Nephron (organoid): ENCODE measurements around the gene FAM131A.

Experiments
- H3K27ac Mint-ChIP-seq, 3 experiments: 2 replicates each; pipeline ENCODE4 v1.8.0; 2020; ENCODE audit warnings: mixed read lengths in 3 of 3, mild to moderate bottlenecking in 2 of 3, moderate library complexity in 1 of 3
- H3K27me3 Mint-ChIP-seq: 2 replicates; pipeline ENCODE4 v1.8.0; 2021; ENCODE audit warnings: low read depth, mild to moderate bottlenecking, moderate library complexity, mixed read lengths
- H3K36me3 Mint-ChIP-seq: 2 replicates; pipeline ENCODE4 v1.8.0; 2020; ENCODE audit warnings: low read depth, mixed read lengths
- H3K4me1 Mint-ChIP-seq: 2 replicates; pipeline ENCODE4 v1.8.0; 2020; ENCODE audit warnings: mixed read lengths
- H3K4me3 Mint-ChIP-seq, 3 experiments: 2 replicates each; pipeline ENCODE4 v1.8.0; 2020; ENCODE audit warnings: mild to moderate bottlenecking in 3 of 3, mixed read lengths in 3 of 3, moderate library complexity in 2 of 3
- H3K9me3 Mint-ChIP-seq: 2 replicates; pipeline ENCODE4 v1.8.0; 2020; ENCODE audit warnings: mixed read lengths
- CTCF ChIP-seq, 3 experiments: fragments of 200-600 bp; sonication (generic); IDR thresholded peaks; one replicate each; pipeline ENCODE4 v1.5.0; 2021; ENCODE audit warnings: antibody characterized with exemption in 3 of 3; ENCODE audit not compliant: unreplicated experiment in 3 of 3

Gene FAM131A, protein sequence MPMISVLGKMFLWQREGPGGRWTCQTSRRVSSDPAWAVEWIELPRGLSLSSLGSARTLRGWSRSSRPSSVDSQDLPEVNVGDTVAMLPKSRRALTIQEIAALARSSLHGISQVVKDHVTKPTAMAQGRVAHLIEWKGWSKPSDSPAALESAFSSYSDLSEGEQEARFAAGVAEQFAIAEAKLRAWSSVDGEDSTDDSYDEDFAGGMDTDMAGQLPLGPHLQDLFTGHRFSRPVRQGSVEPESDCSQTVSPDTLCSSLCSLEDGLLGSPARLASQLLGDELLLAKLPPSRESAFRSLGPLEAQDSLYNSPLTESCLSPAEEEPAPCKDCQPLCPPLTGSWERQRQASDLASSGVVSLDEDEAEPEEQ

DNA sequence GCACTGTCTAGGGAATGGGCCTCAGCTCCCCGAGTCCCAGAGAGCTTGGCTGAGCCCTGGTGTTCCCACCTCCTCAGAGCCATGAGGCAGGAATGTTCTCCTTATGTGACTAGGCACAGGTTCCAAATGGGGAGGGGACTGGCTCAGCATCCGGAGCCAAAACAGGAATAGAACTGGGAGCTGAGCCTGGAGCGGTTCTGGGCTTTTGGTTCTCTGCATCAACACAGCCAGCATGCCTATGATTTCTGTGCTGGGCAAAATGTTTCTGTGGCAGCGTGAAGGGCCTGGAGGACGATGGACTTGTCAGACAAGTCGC lies at the start of gene FAM131A:
FAM131A (plus strand) TSS at position 202 of the 316 bp plus-strand sequence; CDS start at position 233, 31 bp downstream.
- TF ChIP-seq CTCF (IDR thresholded peaks at IDR 0.05; ENCODE audit: unreplicated experiment in 3 of 3): no peak
- peaks cover 22% of the 10 kb centered on the region for H3K36me3 Mint-ChIP-seq
- H3K27me3 Mint-ChIP-seq: peaks cover 3% of the 10 kb centered on the region
- H3K9me3 Mint-ChIP-seq: no peaks in the 10 kb centered on the region
- peaks cover 27% of the 10 kb centered on the region for H3K4me1 Mint-ChIP-seq
- peak within 1 kb of the TSS; percentile 89 to 96 (median 90) for H3K27ac Mint-ChIP-seq
- peak within 1 kb of the TSS; percentile 91 to 94 (median 93) for H3K4me3 Mint-ChIP-seq

DNA sequence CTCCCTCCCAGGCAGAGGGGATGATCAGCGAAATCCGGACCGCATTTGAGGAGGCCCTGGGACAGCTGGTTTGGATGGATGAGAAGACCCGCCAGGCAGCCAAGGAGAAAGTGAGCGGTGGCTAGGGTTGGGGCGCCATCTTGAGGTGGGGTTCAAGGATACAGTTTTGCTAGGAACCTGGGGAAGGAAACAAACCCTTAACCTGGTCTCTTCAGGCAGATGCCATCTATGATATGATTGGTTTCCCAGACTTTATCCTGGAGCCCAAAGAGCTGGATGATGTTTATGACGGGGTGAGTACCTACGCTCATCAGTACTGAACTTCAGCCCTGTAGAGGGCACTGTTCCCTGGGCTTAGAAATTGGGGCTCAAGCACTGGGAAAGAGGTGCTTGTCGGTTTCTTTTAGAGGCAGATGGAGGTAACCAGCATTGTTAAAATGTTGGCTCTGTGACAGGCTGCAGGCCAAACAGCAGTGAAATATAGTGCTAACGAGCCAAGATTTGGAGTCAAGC lies 47.9 kb upstream of the FAM131A start:
- peaks cover 38% of the 10 kb centered on the region for H3K27me3 Mint-ChIP-seq
- H3K36me3 Mint-ChIP-seq: no peaks in the 10 kb centered on the region
- H3K4me3 Mint-ChIP-seq: no peak overlapping the region
- H3K4me1 Mint-ChIP-seq: peaks cover 4% of the 10 kb centered on the region
- H3K9me3 Mint-ChIP-seq: no peaks in the 10 kb centered on the region
- peak; percentile 19 to 52 (median 31) for TF ChIP-seq CTCF (IDR thresholded peaks at IDR 0.05; ENCODE audit: unreplicated experiment in 3 of 3)
- H3K27ac Mint-ChIP-seq: no peak overlapping the region

- TF ChIP-seq CTCF (IDR thresholded peaks at IDR 0.05; ENCODE audit: unreplicated experiment in 3 of 3): no peak
- H3K4me1 Mint-ChIP-seq: no peaks in the 10 kb centered on the region
- no peaks in the 10 kb centered on the region for H3K36me3 Mint-ChIP-seq
- H3K4me3 Mint-ChIP-seq: no peak overlapping the region
- no peaks in the 10 kb centered on the region for H3K9me3 Mint-ChIP-seq
- H3K27me3 Mint-ChIP-seq: peaks cover 41% of the 10 kb centered on the region
- no peak overlapping the region for H3K27ac Mint-ChIP-seq
These were observed 47.1 kb upstream of the FAM131A start for GRCh38 chr3:184290331-184290730.

GRCh38 chr3:184291044-184291737 lies 46.2 kb upstream of the FAM131A start:
- no peaks in the 10 kb centered on the region for H3K36me3 Mint-ChIP-seq
- no peak overlapping the region for H3K4me3 Mint-ChIP-seq
- no peaks in the 10 kb centered on the region for H3K4me1 Mint-ChIP-seq
- H3K9me3 Mint-ChIP-seq: no peaks in the 10 kb centered on the region
- H3K27me3 Mint-ChIP-seq: peaks cover 39% of the 10 kb centered on the region
- no peak overlapping the region for H3K27ac Mint-ChIP-seq
- no peak for TF ChIP-seq CTCF (IDR thresholded peaks at IDR 0.05; ENCODE audit: unreplicated experiment in 3 of 3)

DNA sequence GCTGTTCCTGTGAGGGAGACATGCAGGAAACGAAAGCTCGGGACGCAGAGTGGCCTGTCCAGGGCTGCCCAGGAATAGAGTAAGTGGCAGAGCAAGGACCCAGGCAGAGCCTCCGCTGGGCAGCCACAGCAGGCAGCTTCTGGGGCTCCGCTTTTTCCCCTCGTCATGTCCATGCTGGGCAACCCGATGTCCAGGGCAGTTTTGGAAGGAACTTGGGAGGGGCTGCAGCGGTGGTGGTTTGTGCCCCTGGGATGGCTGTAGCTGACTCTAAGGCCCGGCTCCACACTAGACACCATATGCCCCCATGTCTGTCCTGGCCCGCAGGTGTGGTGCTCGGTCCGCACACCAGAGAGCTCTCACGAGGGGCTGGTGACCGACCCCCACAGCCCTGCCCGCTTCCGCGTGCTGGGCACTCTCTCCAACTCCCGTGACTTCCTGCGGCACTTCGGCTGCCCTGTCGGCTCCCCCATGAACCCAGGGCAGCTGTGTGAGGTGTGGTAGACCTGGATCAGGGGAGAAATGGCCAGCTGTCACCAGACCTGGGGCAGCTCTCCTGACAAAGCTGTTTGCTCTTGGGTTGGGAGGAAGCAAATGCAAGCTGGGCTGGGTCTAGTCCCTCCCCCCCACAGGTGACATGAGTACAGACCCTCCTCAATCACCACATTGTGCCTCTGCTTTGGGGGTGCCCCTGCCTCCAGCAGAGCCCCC lies 45.5 kb upstream of the FAM131A start:
- H3K36me3 Mint-ChIP-seq: no peaks in the 10 kb centered on the region
- H3K4me1 Mint-ChIP-seq: no peaks in the 10 kb centered on the region
- H3K27me3 Mint-ChIP-seq: peaks cover 32% of the 10 kb centered on the region
- H3K27ac Mint-ChIP-seq: no peak overlapping the region
- no peak for TF ChIP-seq CTCF (IDR thresholded peaks at IDR 0.05; ENCODE audit: unreplicated experiment in 3 of 3)
- H3K9me3 Mint-ChIP-seq: no peaks in the 10 kb centered on the region
- no peak overlapping the region for H3K4me3 Mint-ChIP-seq
